ENCODE results near the gene CELSR2.

CELSR2 gene

DNA sequence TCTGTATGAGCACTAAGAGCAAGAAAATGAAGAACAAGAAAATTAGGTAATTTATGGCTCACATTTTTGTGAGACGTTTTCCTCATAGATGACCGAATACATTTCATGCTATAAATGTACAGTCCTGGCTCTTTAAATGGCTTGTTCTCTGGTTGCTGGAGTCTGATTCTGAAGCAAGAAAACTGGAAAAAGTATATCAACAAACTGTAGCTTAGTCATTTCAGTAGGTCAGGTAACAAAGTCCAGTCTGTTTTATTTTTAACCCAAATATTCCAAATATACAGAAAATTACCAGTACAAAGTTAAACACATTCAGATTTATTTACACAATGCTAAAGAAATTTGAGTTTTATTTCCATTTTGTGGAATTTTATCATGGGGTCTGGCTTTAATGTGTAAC, 60.0 kb downstream of the CELSR2 start:
- no peak for DNase-seq

DNA sequence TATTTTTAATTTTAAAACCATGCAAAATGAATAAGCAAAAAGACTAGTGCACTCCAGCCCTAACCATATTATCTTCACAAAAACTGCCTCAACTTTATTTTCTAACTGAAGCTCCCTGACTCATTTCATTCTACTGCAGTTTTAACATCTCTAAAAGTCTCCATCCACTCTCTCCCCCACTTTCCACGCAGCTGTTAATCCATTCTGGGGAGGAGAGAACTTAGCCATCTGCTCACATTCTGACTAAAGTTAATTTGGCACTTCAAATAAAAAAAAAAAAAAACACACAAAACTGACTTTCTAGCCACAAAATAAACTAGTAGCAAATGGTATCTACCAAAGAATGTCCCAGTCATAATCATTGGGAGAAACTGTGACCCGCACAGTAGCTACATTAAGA, 62.9 kb downstream of the CELSR2 start:
- DNase-seq, result no peak

DNA sequence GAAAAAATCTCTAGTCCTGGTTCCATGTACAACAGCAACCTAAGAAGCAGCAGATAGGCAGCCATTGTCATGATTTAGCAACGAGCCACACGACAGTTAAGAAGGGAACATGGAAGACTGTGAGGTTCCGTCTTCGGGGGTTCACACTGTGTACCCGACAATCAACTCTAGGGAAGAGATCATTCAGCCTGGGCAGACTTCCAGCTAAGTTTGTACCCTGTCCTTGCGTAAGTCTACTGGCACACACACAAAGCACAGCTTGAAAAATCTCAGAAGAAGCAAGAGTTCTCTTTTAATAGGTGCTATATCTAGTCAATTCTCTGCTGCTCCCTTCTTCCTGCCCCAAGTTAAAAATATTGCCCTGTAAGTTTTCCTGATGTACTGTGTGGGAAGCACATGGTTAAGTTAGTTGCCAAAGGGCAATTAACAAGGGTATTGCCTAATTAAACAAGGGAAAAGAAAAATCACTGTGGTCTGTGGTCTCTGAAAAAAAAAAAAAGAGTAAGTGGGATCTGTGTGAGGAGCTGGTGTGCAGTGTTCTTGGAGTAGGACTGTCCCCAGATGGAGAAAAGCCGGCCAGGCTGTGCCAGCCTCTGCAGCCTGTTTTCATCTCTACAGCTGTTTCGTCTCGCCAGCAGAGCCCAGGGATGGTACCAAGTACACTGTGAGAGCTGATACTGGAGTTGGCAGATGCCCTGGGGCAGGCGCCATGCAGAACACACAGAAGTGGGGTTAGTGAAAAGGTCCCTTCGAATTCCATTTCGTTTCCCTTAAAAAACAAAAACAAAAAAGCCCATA, 63.8 kb downstream of the CELSR2 start:
- DNase-seq, result no peak

DNA sequence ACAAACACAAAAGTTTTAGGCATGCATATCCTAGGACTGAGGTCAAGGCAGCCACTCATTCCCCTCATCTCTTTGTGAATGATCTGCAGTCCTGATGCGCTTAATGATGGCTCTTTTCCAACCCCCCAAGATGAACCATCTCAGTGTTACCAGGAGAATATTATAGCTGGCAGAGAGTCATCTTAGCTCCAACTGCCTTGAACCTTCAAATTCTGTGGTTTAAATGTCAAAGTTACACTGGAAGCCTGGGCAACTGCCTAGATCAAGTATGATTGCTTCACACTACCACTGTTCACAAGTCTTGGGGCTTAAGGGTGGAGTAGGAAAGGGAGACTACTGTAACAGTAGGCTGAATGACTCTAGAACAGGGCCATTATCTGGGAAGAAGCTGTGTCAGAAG, 65.5 kb downstream of the CELSR2 start:
- DNase-seq, result no peak

DNA sequence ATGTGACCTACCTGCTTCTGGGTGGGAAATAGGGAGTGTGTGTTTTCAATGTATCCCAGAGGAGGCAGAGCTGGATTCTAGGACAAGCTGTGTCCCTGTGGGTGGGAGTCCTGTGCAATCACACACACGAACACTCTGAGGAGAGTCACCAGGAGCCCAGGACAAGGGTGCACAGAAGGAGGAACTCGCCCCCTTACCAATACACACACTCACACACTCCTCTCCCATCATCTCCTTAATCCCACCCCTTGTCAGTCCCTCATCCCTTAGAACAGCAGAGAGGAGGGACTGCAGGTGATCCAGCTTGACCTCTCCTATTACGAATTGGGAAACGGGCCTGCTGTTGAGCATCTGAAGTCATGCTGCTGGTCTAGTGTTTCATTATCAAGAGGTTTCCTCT, 65.9 kb downstream of the CELSR2 start:
- DNase-seq, result no peak

DNA sequence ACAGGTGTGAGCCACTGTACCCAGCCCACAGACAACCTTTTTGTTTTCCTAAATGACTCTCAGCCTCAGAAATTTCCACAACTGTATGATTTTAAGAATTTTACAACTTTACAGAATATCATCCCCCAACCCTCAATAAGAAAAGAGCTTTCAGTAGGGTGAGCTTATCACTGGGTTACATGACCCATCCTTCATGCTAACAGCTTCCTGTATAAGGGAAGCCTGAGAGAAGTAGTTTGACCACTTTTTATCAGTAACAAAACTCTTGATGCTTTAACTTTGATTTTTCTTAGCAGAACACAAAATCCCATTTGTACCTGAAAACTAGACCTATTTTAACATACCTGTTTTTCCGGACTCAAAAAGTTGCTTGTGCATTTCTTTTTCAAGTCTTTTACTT, 67.2 kb downstream of the CELSR2 start:
- DNase-seq, result no peak

DNA sequence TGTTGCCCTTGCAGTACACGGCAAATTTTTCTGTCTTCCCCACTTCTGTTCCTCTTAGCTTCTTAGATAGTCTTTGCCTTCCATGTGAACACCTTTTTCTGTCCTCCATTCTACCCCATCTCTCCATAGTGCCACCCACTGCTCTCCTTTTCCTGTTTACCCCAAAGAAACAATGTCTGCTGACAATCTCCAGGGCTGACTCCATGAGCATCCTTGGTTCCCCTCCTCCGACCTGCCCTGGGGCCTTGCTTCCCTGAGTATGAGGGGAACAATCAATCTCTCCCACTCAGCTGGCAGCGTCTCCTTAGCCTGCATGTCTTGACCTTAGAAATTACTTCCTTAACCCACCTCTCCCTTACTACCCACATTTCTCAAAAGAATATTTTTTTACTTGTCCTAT, 69.8 kb downstream of the CELSR2 start:
- no peak for DNase-seq

DNA sequence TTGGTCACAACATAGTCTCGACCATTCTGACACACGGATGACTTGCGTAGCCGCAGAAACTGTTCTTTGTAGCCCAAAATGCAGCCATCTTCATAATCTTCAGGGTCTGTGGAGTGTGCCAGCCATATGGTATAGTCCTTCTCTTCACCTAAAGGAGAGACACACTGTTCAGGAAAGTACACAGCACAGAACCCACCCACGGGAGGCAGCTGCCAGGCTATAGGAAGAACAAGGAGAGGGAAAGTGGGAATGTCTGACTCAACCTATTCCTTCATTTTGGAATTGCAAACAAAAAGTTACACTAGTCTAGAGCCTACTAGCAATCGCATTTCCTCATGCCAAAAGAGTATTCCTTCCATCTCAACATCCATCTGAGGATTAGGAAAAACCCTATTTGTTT, 73.6 kb downstream of the CELSR2 start:
- no peak for DNase-seq
